AG09319 (cell line): ENCODE data around the gene SLIT1.

Source experiments
- DNase-seq: peaks from one replicate; pipeline ENCODE4 v3.0.0-alpha.2; 2010; ENCODE audit warnings: low read depth; ENCODE audit errors: extremely low read depth
- TF ChIP-seq, protein P1 (sequence below): IDR thresholded peaks from 2 replicates; pipeline ENCODE4 v1.5.1; 2011; ENCODE audit warnings: low read depth, mild to moderate bottlenecking, inconsistent platforms, low read length, moderate library complexity

SLIT1 gene

DNA sequence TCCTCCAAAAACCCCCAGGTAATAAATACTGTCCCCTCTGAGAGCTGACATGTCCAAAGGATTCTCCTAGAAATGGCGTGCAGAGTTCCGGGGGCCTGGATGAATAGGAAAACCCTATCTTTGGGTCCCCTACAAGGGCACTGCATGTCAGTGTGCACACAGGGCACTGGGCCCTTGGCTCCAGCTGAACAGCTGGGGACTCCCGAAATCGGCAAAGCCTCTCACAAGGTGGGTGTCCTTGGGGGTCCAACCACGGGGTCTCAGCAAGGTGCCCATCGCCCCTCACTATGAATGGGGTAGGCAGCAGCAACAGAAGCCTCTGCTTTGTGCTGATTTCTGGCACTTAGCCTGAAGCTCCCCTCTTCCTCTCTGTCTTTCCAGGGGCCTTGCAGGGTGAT lies 46.1 kb downstream of the SLIT1 start:
- DNase-seq: no peak
- TF ChIP-seq, protein P1, sequence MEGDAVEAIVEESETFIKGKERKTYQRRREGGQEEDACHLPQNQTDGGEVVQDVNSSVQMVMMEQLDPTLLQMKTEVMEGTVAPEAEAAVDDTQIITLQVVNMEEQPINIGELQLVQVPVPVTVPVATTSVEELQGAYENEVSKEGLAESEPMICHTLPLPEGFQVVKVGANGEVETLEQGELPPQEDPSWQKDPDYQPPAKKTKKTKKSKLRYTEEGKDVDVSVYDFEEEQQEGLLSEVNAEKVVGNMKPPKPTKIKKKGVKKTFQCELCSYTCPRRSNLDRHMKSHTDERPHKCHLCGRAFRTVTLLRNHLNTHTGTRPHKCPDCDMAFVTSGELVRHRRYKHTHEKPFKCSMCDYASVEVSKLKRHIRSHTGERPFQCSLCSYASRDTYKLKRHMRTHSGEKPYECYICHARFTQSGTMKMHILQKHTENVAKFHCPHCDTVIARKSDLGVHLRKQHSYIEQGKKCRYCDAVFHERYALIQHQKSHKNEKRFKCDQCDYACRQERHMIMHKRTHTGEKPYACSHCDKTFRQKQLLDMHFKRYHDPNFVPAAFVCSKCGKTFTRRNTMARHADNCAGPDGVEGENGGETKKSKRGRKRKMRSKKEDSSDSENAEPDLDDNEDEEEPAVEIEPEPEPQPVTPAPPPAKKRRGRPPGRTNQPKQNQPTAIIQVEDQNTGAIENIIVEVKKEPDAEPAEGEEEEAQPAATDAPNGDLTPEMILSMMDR: no peak

GRCh38 chr10:97138846-97139245 lies 46.9 kb downstream of the SLIT1 start:
- DNase-seq: no peak

DNA sequence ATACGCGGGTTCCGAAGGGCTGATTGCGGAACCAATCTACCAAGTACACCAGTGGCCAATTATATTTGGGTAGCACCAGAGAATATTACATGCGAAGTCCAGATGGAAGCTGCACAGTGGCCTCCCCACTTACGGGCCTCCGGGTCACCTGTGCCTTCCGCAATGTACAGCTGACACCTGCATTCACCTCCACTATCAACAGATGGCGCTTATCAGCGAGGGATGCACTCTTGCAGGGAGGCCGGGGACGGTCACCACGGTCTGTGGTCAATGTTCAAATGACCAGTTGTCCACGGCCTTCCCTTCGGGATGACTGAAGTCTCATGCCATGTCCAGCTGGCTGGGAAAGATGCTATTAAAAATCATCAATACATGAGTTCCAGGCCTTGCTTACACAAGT lies 47.6 kb downstream of the SLIT1 start:
- DNase-seq: no peak
- TF ChIP-seq, protein P1: no peak

More at GRCh38 chr10:97138846-97139245, 46.9 kb downstream of the SLIT1 start:
- TF ChIP-seq, protein P1: no peak

DNA sequence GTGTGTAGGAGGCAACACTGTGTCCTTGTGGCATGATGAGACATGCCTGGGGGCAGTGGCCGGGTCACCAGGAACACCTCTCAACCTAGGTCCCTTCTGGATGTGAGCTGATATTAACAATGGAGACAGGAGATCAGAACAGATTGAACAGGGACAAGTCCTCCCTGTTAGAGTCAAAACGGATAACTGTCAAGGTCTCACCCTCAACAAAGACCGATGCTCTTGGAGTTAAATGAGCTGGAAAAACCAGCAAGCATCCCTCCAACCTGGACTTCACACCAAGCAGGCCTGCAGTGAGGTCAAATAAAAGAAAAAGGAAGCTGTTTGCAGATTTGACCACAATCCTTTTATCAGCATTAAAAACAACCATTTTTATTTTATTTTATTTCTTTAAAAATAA lies 49.0 kb downstream of the SLIT1 start:
- TF ChIP-seq, protein P1: no peak

DNA sequence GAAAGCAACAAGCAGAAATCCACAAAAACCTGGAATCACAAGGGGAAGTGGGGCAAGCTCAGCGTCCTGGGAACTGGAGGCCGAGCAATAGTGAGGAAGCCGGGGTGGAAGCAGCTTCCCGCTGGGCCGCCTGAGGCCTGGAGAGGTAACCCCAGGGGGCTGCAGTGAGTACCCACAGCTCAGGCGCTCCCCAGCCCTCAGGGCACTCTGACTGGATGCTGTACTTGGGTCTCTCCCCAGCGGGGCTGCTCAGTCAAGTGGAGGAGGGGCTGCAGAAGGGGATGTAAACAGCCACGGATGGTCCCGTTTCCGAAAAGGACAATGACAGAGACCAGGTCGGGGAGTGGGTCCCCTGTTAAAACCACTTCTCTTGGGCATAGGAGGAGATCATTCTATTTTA lies 50.3 kb downstream of the SLIT1 start:
- DNase-seq: no peak
- TF ChIP-seq, protein P1: no peak

More for the DNA sequence above, 49.0 kb downstream of the SLIT1 start:
- DNase-seq: no peak

- no peak for DNase-seq
- TF ChIP-seq, protein P1: no peak
Observed at GRCh38 chr10:97134983-97135382, 50.8 kb downstream of the SLIT1 start.

DNA sequence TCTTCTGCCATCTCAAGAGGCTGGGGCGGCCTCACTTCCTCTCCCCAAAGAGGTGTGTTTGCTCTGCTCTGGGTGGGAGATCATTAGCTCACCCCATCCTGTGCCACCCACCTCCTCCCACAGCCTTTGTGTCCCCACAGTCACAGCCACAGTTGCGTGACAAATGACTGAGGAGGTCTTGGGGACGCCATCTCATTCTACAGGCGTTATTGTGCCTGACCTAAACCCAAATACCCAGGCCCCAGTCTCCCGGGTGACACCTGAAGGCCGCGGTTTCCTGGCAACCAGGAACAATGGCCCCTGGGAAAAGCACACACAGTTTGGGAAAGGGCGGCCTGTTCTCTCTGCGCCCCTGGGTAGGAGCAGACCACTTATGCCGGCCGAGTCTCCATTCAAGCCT lies 51.6 kb downstream of the SLIT1 start:
- no peak for DNase-seq
- TF ChIP-seq, protein P1: no peak
